Mesodermal cell (in vitro differentiated cells): Measurements from ENCODE around the gene CDC14A.
"Not testable (repeated sequence)": the region's sequence is repeated elsewhere in the genome, so short reads cannot be mapped to it uniquely, and the experiment has no call there.

Experiments
- H3K27ac ChIP-seq: 2 replicates; pipeline ENCODE4 v1.7.0; 2013; ENCODE audit warnings: mild to moderate bottlenecking, low read depth, low read length, moderate library complexity; ENCODE audit not compliant: severe bottlenecking
- H3K36me3 ChIP-seq: 2 replicates; pipeline ENCODE4 v1.7.1; 2013; ENCODE audit warnings: mild to moderate bottlenecking, low read length, moderate library complexity; ENCODE audit not compliant: control insufficient read depth, insufficient read depth
- H3K4me1 ChIP-seq: one replicate; pipeline ENCODE4 v1.7.1; 2013; ENCODE audit warnings: mild to moderate bottlenecking, low read length; ENCODE audit not compliant: insufficient read depth, control insufficient read depth, poor library complexity, severe bottlenecking
- H3K4me3 ChIP-seq: 2 replicates; pipeline ENCODE4 v1.7.0; 2013; ENCODE audit warnings: low read length, control low read depth, mild to moderate bottlenecking; ENCODE audit not compliant: insufficient read depth, poor library complexity, severe bottlenecking; ENCODE audit errors: extremely low read depth
- H3K9me3 ChIP-seq: 2 replicates; pipeline ENCODE4 v1.7.1; 2013; ENCODE audit warnings: mild to moderate bottlenecking, low read length, moderate library complexity; ENCODE audit not compliant: control insufficient read depth
- WGBS, 2 experiments: methylation state at CpG; one replicate each; pipeline ENCODE4 v1.1.5; 2013; ENCODE audit warnings: missing lambda C conversion rate in 2 of 2; ENCODE audit not compliant: insufficient coverage in 2 of 2; 5-methylcytosine and 5-hydroxymethylcytosine counted together

CDC14A gene

GRCh38 chr1:100335436-100335835 is 16.9 kb upstream of the CDC14A start:
- WGBS, 2 experiments = 100% methylated on average over 1 of the region's 1 CpG; no CpG with 5 or more reads in 1 of the 2 experiments
- H3K27ac ChIP-seq = no peak overlapping the region
- H3K9me3 ChIP-seq = no peaks in the 10 kb centered on the region
- no peaks in the 10 kb centered on the region for H3K36me3 ChIP-seq
- no peaks in the 10 kb centered on the region for H3K4me1 ChIP-seq
- no peak overlapping the region for H3K4me3 ChIP-seq

DNA sequence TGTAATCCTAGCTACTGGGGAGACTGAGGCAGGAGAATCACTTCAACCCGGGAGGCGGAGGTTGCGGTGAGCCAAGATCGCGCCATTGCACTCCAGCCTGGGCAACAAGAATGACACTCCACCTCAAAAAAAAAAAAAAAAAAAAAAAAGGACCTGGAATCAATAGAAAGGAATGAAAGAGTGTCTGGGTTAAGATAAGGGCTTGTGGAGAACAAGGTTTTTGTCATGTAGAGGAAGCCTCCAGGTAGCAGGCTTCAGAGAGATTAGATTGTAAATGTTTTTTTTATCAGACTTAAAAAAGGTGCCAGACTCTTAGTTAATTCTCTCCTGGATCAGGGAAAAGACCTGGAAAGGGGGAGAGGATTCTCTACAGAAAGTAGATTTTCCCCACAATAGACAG is 14.4 kb upstream of the CDC14A start:
- H3K9me3 ChIP-seq, H3K4me1 ChIP-seq, H3K36me3 ChIP-seq, H3K27ac ChIP-seq, H3K4me3 ChIP-seq: not testable (repeated sequence)
- WGBS, 2 experiments = no CpG with 5 or more reads among the region's 5 CpGs

- not testable (repeated sequence) for H3K4me3 ChIP-seq, H3K27ac ChIP-seq, H3K36me3 ChIP-seq, H3K9me3 ChIP-seq, H3K4me1 ChIP-seq
- WGBS, 2 experiments = 89 to 100% methylated on average over 1 to 3 of the region's 6 CpGs
These were observed 12.6 kb upstream of the CDC14A start for GRCh38 chr1:100339735-100340134.

GRCh38 chr1:100340494-100340893 is 11.8 kb upstream of the CDC14A start:
- H3K4me3 ChIP-seq = no peak overlapping the region
- no peak overlapping the region for H3K27ac ChIP-seq
- H3K9me3 ChIP-seq = no peaks in the 10 kb centered on the region
- no peaks in the 10 kb centered on the region for H3K4me1 ChIP-seq
- 85 to 100% methylated on average over 1 of the region's 1 CpG for WGBS, 2 experiments
- no peaks in the 10 kb centered on the region for H3K36me3 ChIP-seq

DNA sequence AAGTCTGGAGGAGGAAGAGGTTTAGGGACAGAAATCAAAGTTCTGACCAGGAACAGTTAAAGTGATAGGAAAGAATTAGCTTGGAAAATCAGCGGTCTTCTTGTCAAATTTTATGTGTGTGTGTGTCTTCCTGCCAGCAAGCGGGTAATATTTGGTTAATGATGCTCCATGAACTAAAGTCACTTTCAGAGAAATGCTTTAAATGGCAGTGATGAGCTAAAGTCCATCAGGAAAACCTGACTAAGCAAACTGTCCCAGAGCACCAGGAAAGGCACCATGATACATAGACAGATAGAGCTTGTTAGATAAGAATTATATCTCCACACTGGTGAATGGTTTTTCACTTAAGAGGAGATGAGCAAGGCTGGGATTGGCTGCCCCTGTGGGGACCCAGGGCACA is 10.0 kb upstream of the CDC14A start:
- Histone ChIP-seq H3K4me1 (no peaks in the 10 kb centered on the region), H3K36me3 (no peaks in the 10 kb centered on the region), H3K4me3 (no peak overlapping the region), H3K27ac (no peak overlapping the region), H3K9me3 (no peaks in the 10 kb centered on the region)
- 89 to 95% methylated on average over 2 of the region's 2 CpGs for WGBS, 2 experiments

DNA sequence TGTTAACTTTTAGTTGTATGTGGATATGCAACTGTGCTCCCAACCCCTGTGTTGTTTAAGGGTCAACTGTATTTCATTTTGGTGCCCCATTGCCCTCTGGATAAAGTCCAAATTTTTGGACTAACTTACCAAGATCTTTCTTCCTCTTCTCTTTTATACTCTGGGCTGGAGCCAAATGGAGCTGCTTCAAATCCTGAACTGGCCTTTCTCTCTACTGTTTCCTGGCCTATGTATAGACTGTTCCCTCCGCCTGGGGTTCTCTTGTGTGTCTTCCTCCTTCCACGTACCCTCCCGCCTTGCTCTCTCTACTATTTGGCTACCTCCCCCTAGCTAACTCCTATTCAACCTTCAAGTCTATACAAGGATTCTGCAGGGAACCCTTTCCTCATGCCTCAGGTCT is 8.4 kb upstream of the CDC14A start:
- WGBS, 2 experiments = 82 to 92% methylated on average over 3 of the region's 3 CpGs
- H3K4me3 ChIP-seq = no peak overlapping the region

GRCh38 chr1:100344774-100345173 is 7.5 kb upstream of the CDC14A start:
- H3K27ac ChIP-seq = no peak overlapping the region
- no peak overlapping the region for H3K4me3 ChIP-seq
- no peaks in the 10 kb centered on the region for H3K9me3 ChIP-seq
- no peaks in the 10 kb centered on the region for H3K4me1 ChIP-seq
- WGBS, 2 experiments = 77 to 90% methylated on average over 2 of the region's 2 CpGs
- H3K36me3 ChIP-seq = no peaks in the 10 kb centered on the region

More for the DNA sequence above, 8.4 kb upstream of the CDC14A start:
- H3K9me3 ChIP-seq = no peaks in the 10 kb centered on the region
- no peaks in the 10 kb centered on the region for H3K36me3 ChIP-seq
- H3K27ac ChIP-seq = no peak overlapping the region
- no peaks in the 10 kb centered on the region for H3K4me1 ChIP-seq

DNA sequence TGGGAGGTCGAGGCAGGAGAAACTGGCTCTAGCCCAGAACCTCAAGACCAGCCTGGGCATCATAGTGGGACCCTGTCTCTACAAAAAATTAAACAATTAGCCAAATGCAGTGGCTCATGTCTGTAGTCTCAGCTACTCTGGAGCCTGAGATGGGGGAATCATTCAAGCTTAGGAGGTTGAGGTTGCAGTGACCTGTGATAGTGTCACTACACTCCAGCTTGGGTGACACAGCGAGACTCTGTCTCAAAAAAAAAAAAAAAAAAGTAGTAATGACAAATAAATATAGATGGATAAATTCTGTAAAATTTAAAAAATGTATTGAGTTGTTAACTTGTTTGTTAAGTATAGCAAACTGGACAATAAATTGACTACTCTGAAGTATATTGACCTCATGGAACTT is 5.9 kb upstream of the CDC14A start:
- Histone ChIP-seq H3K4me3 (no peak overlapping the region), H3K27ac (no peak overlapping the region), H3K9me3 (no peaks in the 10 kb centered on the region), H3K4me1 (no peaks in the 10 kb centered on the region), H3K36me3 (no peaks in the 10 kb centered on the region)
- 100% methylated on average over 1 of the region's 2 CpGs; no CpG with 5 or more reads in 1 of the 2 experiments for WGBS, 2 experiments

- no CpG with 5 or more reads among the region's 5 CpGs for WGBS, 2 experiments
- Histone ChIP-seq H3K4me3 (no peak overlapping the region), H3K36me3 (no peaks in the 10 kb centered on the region), H3K27ac (no peak overlapping the region), H3K4me1 (no peaks in the 10 kb centered on the region), H3K9me3 (no peaks in the 10 kb centered on the region)
These were observed 5.0 kb upstream of the CDC14A start for GRCh38 chr1:100347009-100347966.

DNA sequence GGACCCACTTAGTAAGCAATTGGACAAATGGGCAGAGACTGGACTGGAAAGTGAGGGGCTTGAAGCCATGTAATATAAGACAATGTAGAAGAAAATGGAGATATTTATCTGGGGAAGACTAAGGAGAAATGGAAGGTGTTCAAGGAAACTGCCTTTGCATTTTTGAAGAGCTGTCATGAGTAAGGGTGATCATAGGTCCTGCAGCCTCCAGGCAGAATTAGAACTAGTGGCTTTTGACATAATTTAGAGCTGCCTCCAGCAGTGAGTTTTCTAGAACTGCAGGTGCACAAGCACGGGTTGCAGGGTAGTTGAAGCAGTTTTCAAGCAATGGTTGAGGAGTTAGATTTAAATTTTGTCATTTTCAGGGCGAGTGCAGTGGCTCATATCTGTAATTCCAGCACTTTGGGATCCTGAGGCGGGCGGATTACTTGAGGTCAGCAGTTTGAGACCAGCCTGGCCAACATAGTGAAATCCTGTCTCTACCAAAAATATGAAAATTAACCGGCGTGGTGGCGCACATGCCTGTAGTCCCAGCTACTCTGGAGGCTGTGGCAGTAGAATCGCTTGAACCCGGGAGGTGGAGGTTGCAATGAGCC is 3.7 kb upstream of the CDC14A start:
- no peak overlapping the region for H3K4me3 ChIP-seq
- 79 to 97% methylated on average over 8 to 9 of the region's 9 CpGs for WGBS, 2 experiments
- no peak overlapping the region for H3K27ac ChIP-seq
- H3K4me1 ChIP-seq = no peaks in the 10 kb centered on the region
- no peaks in the 10 kb centered on the region for H3K9me3 ChIP-seq
- H3K36me3 ChIP-seq = no peaks in the 10 kb centered on the region

DNA sequence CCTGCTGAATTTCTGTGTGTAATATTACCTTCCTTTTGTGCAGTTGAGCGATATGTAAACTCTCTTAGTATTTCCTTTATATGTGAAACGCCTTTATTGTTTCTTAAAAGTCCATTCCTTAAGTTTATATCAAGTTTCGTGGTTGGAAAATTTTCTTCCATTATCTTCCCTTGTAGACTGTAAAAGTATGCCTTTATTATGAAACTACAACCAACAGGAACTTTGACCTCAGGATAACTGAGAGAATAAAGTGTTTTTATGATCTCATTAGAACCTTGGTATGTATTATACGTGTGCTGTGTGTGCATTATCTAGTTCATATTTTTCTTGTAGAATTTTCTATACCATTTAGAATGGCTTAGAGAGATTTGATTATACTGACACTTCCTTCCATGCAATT is 3.1 kb upstream of the CDC14A start:
- WGBS, 2 experiments = no CpG with 5 or more reads among the region's 4 CpGs
- H3K4me3 ChIP-seq = no peak overlapping the region
- no peak overlapping the region for H3K27ac ChIP-seq
- H3K4me1 ChIP-seq = no peaks in the 10 kb centered on the region
- no peaks in the 10 kb centered on the region for H3K36me3 ChIP-seq
- H3K9me3 ChIP-seq = no peaks in the 10 kb centered on the region
